Epidermal melanocyte (primary cell): ENCODE results near the gene WWOX.

Source experiments
- DNase-seq: peaks from one replicate; pipeline ENCODE4 v3.0.0; 2011; ENCODE audit warnings: low spot score; ENCODE audit not compliant: insufficient read length

The WWOX gene

DNA sequence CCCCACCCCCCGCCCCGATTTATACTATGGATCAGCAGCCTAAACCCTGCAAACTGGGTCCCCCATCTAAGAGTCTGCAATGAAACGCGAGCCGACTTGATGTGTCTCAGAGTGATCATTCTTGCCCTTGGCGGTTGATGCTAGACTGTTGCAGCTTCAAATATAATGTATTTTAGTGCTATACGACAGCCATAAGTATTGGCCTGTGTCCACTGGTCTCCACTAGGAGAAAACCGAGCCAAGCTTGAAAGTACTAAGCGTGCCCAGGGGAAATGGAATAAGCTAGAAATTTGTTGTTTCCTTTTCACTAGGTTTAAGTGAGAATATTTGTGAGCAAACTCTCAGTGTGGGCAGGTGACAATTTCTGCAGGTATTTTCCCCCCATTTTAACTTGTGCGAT is 789.9 kb downstream of the WWOX start:
- no peak for DNase-seq

DNA sequence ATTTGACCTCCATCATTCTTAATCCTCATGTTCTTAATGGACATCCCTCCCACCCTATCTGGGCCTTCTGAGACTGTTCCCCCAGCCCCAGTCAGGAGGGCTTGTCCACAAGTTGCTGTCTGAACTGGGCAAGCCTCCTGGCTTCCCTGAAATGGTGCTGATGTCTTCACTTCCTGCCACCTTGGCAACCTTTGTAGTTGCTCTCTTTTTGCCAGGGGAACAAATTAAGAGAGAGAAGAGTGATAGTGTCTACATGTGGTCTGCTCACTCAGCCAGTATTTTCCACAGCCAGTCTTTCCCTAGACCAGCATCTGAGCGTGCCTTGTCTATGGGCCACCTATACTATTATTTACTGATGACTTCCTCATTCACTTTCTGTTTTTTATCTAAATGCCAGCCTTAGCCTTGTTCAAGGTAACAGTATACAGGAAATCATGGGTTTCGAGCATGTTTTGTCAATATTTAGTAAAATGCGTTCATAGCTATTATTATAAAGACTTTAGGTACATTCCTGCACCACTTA is 791.0 kb downstream of the WWOX start:
- DNase-seq = no peak

DNA sequence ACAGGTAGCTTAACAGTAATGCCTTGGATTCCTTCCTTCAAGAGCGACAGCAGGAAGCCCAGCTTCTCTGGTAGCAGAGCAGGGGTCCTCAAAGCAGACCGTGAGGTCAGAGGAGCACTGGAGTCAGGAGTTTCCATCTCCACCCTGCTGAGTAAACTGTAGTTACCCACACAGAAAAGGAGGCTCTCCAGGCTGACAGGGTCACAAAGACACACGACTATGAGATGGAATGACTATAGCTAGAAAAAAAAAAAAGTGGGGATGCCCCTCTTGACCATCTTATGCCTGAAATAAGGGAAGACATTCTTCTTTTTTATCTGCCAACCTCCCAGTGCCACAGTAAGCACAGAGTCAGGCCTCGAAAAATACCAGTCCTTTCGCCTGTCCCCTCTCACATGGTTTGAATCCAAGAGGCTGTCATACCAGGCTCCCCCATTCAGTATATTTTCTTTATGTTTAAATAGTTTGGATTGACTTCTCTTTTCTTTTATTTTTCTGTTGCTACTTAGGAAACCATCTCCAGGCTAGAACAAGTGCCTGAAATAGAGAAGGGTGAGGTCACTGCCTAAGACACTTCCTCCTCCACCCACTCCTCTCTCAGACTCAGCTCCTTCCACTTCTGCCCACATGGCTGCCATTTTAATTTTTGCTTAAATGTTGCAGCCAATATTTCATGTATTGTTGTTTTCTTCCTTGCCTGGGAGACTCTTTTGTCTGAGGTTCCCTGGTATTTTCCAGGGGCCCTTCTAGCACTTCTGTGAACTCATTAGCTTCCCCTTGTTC is 793.7 kb downstream of the WWOX start:
- DNase-seq = no peak

DNA sequence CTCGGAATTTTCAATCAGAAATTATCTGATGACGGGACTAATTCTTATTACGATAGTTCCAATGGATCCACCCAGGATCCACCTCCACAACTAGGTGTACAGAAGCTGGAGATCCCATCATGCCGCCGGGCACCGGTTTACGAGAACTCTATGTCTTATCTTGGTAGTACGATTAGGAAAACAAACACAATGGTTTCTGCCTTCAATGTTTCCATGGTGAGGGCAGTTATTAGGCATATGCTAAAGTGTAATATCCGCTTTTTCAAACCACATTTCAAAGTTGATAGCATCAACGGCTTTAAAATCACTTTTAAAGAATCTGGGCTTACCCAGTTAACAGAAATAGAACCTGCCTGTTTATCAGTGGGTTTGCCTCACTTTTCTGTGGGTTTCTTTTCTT is 795.4 kb downstream of the WWOX start:
- DNase-seq = no peak

DNA sequence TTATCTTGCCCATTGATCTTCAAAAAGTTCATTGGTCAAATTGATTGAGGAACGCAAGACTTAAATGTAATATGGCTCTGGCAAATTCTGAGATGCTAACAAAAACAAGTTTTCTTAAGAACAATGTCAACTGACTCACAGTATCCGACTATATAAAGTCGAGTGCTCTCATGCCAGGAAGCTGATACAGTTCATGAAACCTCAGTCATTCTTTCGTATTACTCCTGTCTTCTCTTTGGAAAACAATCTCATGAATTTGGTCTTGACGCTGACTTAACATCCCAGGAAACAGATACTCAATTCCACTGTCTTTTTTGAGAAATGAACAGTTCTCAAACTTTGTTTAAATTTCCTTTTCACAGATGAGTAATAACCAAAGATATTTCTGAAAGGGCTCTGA is 796.2 kb downstream of the WWOX start:
- DNase-seq = no peak

DNA sequence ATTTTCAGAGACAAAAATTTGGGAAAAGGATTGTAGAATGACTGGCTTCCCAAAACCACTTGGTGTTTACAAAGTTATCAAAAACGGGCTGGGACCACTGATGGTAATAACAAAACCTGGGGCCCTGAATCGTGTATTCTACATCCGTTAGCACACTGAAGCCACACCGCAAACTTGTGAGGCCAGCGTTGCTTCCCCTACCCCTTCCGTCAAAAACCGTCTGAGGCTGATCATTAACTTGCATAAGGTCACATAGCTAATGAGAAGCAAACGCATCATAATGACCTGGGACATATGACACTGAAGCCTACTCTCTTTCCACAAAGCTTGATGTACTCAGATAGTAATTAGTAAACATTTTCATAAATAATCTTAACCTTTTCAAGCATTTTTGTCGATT is 796.8 kb downstream of the WWOX start:
- no peak for DNase-seq

DNA sequence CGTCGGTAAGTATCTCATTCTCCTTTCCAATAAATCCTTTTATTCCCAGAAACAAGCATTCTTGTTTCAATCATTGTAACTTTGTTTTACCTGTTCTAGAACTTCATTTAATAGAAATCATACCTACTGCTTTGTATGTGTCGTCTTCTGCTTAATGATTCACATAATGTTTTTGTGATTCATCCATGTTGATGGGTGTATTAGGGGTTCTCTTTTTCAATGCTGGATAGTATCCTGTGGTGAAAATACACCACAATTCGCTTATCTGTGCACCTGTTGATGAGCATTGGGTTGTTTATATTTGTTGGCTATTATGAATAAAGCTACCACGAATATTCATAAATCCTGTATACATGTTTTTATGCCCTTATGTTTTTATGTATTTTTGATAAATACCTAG is 797.8 kb downstream of the WWOX start:
- DNase-seq = no peak

DNA sequence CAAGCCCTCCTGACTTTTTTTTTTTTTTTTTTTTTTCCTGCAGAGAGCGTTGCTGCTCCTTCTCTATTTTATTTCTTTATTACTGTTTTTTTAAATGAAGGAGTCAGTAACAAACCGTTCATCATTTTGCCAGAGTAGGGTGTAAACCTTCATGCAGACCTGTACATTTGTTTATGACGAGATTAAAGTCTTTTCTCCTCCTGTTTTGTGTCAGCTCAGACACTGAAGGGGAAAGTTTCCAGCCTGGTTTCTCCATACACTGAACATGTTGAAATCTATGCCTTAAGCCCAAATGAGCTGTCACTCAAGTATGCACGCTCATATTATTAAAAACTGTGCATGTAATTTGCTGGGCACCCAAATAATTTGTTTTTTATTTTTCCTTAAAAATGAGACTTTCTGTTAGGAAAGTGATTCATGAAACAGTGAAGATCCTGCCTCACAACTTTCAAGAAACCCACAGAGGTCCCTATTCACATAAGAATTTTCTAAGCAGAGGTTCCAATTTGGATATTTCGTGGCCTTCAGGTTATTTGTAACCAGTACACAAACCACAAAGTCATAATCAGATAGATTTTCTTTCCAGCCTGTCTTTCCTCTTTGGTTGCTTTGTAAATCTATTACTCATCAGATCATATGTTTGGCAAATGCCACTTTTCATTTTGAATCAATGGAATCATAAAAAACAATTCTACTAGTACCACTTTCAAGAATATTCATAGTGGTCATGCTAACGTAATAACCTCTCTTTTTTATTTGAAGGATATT is 800.8 kb downstream of the WWOX start:
- DNase-seq = no peak

DNA sequence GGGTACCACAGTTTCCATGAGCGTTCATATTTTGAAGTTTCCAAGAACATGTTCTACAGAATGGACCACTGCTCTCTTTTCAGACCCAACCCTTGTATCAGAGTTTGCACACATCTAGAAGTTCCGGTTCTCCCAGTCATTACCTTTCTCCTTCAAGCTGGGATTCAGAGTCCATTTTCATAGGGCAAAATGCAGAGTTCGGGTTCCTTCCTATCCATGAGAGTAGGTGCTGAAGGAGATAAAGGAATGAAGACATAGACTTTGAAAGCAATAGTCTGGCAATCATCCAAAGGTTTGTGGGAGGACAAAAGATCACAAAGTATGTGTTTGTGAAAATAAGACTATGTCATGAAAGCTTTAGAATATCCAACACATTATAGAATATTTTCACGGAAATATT is 801.5 kb downstream of the WWOX start:
- no peak for DNase-seq

DNA sequence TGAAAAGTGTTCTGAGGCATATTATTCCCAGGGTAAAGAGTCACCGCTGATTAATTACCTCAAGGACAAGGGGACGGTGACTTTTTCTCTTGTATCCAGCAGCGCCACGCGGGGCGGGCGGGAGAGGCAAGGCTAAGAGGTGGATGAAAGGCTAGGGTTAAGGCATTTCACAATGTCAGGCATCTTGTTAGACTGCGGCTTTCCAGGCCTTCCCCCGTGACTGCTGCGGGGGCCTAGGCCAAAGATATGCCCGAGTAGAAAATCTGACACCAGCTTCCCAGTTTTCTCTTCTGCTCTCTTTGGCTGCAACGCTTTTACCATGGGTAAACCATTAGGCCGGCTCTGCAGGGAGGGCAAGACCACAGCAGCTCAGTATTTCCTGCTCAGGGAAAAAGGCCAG is 802.9 kb downstream of the WWOX start:
- no peak for DNase-seq

DNA sequence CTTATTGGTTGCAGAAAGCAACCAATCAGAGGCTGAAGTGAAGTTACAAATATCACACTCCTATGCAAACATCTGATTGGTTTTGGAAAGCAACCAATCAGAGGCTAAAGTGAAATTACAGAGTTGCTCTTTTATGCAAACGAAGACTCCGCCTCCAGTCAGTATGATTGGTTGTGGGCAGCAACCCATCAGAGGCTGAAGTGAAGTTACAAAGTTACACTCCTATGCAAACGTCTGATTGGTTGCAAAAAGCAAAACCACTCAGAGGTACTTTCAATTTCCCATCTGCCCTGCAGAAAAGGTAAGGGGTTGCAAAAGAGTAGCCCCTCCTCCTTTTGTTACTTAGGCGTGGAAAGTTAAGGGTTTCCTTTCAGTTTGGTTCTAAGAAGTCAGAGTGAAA is 803.8 kb downstream of the WWOX start:
- DNase-seq = no peak

DNA sequence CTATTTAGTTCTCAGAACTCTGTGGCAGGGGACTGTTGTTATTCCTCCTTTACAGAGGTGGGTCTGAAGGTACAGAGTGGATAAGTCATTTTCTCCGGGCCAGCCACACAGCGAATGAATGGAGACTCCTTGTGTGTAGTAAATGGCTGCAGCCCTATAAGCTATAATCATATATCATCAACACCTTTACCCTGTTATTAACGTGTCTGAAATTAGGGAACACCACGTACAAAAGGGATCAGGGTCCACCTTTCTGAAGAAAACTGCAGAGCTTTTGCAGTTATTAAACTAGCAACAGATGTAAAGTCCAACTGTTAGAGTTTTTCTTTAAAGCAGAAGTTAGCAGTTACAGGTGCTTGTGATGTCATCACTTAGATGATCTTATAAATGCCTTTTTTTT is 804.4 kb downstream of the WWOX start:
- no peak for DNase-seq

DNA sequence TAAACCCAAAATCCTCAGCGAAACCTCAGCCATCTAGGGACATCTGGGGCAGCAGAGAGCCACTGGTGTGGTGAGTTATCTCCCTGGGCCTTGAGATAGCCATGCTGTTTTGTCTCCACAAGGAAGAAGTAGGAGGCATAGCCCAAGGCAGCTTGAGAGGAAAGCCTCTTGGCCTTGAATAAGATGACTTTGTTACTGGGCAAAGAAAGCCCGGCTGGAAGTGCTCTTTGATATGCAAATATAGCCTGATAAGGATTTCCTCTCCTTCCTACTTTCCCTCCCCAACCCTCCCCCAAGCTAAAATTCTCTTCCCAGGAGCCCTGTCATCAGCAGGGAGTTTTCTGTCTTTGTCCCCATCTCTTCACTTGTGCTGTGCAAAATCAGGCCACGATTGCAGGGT is 806.7 kb downstream of the WWOX start:
- DNase-seq = no peak

DNA sequence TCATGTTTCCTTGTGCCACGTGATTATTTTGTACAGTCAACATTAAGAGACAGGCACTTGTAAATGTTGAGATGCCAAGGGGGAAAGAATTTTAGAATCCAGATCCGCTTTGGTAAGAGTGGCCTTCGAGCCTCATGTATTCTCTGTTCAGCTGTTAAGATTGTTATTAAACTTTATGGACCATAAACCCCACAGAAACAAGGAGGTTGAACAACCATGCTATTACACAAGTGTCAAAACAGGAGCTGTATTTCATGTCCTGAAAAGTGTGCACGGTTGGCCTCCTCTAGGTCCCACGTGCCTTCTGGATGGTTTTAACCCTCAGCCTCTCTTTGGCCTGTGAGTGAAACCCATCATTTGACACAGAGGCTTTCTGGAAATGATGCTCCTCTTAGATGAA is 809.8 kb downstream of the WWOX start:
- DNase-seq = no peak

DNA sequence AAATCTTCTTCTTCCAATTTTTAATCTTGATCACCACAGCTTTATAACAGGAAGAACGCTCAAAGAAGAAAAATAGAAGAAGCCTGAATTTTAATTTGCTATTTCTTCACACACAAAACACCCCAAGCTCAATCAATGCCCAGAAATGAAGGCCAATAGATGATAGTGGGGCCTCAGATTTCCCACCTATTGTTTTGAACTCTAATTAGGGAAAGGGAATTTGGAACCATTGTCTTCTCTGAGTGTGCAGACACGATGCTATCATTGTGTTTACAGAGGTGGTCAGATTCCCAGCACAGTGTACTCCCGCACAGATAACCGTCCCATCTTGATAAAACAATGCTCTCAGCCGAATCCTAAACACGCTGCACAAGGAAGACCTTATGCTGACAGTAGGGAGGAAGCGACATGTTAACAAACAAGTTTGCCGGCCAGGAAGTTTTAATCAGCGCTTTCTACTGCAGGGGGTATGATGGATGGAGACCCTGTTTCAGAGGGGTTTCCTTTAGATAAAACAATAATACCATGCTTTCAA is 816.4 kb downstream of the WWOX start:
- DNase-seq = no peak

DNA sequence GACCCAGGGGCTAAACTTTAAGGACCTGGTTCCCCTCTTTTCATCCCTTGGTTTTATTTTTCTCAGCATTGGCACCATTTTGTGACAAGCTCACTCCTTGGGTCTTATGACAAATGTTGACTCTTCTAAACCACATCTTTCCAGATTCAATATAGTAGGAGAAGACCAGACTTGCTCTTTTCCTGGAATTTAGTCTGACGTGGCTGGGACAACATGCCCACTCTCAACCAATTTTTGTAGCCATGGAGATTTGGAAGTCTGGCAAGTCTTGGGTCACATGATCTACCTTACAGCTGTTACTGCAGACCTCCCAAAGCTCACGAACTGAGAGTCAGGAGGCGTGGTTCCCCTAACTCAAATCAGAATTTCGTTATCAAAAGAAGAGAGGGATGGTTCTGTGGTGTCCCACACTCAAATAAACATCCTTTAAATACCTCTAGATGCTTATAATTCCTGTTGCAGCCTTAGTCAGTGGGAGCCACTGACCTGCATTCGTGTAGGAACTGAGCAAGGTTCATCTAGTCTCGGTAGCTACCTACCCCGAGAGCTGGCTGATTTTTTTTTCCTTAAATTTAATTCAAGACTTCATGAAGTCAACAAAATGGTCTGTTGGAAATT is 817.6 kb downstream of the WWOX start:
- DNase-seq = no peak

DNA sequence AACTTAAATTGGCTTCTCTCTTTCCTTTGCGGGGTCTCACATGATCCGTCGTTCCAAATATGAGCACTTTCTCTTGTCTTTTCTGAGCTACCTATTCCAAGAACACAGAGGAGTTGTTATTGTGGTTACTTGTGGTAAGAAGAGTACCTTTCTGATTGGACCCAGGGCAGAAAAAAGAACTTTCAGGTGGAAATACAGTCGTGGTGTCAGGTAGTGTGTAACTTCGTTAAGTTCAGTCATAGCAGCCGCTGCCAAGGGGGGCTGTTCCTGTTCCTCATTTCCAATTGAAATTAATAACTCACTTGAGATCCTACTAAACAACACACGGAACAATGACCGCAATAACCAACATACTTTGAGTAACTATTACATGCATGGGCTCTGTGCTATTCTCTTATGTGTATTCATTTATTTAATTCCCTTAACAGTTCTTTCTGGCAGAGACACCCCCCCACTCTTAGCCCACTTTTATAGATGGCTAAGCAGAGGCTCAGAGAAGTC is 819.4 kb downstream of the WWOX start:
- DNase-seq = no peak

DNA sequence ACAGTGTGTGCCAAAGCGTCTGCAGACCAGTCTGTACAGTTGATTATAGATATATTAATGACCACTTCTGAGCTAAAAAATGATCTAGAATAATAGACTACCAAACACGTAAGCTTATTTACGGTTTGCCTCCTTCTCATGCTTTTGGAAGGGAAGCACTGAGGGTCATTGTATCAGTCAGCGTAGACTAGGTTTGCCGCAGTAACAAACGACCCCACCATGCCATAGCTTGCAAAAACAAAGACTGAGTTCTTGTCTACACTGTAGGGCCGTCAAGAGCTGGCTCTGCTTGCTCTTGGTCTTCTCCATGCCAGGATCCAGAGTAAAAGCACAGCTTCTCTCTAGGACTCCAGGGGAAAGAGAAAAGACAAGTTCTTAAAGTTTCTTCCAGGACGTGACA is 820.4 kb downstream of the WWOX start:
- DNase-seq = no peak

DNA sequence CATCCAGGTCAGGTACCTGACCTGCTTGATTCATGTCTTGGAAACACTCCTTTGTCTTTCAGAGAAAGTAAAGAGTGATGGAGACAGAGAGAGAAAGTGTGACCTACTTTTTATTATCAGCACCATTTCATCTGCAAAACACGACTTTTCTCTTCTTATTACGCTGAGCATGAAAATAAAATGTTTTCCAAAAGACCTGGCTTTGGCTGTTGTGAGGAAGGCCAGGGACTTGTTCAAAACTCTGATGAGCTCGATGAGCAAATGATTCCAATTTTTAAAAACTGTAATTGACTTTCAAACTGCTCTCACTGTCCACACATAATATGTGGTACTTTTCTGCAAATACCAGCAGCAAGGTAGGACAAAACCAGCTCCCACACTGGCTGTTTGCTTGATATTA is 821.2 kb downstream of the WWOX start:
- no peak for DNase-seq

DNA sequence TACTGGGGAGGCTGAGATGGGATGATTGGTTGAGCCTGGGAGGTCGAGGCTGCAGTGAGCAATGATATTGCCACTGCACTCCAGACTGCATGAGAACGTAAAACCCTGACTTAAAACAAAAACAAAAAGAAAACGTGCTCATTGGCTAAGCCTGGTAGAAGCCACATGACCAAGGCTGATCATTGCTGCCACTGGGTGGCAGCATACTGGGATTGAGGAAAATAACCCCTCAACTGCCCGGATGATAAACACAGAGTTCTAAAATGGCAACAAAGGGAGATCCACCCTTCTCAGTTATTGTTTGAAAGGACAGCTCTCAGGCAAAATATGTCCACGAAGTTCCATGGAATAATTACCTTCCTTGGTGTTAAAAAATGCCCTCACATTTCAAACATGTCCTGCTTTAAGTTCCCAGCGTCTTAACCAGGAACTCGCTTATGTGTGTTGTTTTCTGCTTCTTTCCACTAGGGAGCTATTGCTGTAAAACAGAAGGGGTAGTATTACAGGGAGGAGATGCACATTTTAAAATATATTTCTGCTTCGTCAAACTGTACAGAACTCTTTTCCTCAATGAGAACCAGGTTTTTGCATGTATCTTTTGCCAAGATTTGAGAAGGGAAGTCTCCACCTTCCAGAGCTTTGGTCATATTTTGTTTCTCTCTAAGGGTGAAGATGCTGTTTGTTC is 825.8 kb downstream of the WWOX start:
- no peak for DNase-seq

DNA sequence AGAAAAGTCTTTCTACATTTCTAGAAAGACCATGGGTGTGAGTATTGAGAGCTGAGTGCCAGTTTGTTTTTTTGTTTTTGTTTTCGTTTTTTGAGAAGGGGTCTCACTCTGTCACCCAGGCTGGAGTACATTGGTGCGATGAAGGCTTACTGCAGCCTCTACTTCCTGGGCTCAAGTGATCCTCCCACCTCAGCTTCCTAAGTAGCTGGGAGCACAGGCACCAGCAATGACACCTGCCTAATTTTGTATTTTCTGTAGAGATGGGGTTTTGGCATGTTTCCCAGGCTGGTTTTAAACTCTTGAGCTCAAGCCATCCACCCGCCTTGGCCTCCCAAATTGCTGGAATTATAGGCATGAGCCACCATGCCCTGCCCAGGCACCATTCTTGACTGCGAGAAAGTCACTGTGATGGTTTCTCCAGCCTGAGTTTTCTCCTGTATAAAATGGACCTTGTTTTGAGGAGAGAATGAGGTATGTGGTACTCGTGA is 827.3 kb downstream of the WWOX start:
- DNase-seq = no peak
